Stimulated activated CD8-positive, alpha-beta memory T cell treated with anti-CD3 and anti-CD28 coated beads, Interleukin-4, amount 100 ng/mL, for 1 hour (primary cell): ENCODE measurements around the gene DHRS4L2.
"Not testable (repeated sequence)": the region's sequence is repeated elsewhere in the genome, so short reads cannot be mapped to it uniquely, and the experiment has no call there.

Experiments used
- DNase-seq, 2 donors: peaks; one replicate each; pipeline ENCODE4 v3.0.0-alpha.2; 2020; ENCODE audit warnings: low read depth in 2 of 2, low spot score in 1 of 2

Gene DHRS4L2

DNA sequence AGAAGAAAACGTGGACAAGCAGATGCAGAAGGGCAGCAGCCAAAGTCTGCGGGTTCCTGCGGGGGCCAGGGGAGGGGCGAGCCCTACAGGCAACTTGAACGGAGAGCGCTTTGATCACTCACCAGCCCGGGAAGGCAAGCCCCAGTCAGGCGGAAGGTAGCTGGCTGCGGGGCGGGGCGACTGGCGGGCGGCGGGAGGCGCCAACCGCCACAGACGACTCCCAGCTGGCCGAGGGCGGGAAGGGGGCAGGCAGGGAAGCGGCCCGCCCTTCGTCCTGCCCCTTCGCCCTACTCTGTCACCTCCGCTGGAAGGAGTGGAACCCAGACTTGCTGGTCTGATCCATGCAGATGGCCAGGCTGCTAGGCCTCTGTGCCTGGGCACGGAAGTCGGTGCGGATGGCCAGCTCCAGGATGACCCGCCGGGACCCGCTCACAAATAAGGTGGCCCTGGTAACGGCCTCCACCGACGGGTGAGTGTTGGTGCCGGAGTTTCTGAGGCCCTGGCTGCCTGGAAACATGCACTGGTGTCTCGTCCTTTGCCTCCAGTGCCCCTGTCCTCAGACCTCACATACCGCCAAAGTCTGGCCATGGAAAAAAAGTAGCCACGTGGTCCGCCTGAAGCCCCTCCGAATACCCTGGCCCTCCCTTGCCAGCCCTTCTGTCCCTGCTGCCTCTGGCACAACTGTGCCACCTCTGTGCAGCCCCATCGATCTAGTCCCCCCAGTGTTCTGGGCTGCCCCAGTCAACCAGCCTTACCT lies at the start of gene DHRS4L2:
DHRS4L2 (plus strand) TSS at position 323 of the 757 bp plus-strand sequence; CDS start at position 342, 19 bp downstream.
- DNase-seq, result peak in 1 of 2 donors; percentile 43

DNA sequence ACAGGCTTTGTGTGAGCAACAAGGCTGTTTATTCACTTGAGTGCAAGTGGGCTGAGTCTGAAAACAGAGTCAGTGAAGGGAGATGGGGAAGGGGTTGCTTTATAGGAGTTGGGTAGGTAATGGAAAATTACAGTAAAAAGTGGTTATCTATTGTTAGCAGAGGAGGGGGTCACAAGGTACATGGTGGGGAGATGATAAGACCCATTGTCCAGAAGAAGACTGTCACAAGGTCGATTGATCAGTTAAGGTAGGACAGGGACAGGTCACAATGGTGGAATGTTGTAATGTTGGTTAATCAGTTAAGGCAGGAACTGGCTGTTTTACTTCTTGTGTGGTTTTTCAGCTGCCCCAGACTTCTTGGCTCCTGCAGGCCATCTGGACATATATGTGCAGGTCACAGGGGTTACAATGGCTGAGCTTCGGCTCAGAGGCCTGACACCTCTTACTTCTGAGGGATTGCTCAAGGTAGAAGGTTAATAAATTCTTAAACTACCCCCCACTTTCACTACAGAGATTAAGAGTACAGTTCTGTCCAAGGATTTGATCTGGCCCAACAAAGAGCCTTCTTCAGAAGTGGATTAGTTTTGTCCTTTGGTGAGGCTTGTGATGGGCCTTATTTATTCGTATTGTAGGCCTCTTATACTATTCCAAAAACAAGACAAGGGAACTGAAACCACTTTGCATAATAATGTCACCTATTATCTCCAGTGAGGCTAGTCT lies 49.0 kb upstream of the DHRS4L2 start:
- no peak for DNase-seq

DNA sequence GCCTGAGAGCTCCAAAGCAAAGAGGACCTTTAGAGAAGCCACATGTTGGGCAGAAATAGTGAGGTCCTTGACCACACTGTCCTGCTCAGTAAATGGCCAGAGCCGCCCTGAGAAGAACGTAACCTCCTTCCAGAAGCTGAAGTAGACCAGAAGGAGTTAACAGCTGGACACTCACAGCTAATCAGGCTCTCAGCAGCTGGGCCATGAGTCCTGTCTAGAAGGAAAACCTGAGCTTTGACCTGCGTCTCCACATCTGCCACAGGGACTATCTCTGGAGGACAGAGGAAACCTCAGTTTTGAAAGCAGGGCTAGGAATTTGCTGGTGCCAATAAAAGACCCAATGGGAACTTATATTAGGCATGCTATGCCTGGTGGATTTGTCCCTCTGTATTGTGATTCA lies 47.5 kb upstream of the DHRS4L2 start:
- DNase-seq, result no peak

DNA sequence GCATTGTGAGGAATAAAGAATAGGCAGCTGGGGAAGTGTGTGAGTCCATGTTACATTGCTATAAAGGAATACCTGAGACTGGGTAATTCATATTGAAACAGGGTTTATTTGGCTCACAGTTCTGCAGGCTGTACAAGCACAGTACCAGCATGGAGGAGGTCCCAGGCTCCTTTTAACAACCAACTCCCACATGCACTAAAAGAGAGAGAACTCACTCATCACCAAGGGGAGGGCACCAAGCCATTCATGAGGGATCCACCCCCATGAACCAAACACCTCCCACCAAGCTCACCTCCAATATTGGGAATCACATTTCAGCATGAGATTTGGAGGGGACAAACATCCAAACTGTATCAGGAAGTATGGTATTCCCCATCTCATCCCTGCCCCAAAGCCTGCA lies 47.1 kb upstream of the DHRS4L2 start:
- DNase-seq, result no peak

DNA sequence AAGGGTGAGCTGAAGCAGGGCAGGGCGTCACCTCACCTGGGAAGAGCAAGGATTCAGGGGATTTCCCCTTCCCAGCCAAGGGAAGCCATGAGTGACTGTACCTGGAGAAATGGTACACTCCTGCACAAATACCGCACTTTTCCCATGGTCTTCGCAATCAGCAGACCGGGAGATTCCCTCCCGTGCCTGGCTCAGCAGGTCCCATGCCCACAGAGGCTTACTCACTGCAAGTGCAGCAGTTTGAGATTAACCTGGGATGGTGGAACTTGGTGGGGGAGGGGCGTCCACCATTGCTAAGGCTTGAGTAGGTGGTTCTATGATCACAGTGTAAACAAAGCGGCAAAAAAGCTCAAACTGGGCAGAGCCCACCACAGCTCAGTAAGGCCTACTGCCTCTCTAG lies 46.1 kb upstream of the DHRS4L2 start:
- no peak for DNase-seq

DNA sequence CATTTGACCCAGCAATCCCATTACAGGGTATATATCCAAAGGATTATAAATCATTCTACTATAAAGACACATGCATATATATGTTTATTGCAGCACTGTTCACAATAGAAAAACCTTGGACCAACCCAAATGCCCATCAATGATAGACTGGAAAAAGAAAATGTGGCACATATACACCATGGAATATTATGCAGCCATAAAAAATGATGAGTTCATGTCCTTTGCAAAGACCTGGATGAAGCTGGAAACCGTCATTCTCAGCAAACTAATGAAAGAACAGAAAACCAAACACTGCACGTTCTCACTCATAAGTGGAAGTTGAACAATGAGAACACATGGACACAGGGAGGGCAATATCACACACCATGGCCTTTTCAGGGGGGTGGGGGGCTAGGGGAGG lies 39.7 kb upstream of the DHRS4L2 start:
- DNase-seq, result not testable (repeated sequence)

DNA sequence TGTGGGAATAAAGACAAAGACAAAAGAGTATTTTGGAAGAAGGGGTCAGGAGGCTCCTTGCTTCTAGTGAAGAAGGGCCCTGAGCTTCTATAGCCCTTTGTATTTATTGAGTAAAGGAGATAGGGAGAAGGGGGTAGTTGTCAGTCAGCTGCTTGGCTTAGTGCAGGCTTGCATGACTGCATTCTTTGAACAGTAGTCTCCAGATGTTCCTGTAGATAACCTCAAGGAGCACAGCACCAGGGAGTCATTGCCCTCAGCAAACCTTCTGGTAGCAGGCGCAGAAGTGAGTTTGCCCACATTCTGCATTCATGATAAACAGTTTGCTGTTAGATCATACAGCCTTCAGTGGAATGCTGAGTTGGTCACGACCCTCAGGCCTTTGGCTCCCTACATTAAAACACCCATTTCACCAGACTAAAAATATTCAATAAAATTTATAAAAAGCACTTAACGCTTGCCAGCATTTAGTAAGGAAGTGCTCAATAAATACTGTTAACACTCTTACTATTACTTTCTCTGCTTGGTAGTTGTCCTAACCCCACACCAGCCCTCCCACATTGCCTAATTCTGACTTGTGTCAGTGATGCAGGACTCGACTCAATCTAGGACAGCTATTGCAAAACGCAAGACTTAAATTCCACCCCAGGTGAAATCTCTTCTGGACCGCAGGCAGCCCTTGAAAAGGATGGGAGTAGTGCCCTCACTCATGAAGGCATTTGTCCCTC lies 38.2 kb upstream of the DHRS4L2 start:
- DNase-seq, result no peak

DNA sequence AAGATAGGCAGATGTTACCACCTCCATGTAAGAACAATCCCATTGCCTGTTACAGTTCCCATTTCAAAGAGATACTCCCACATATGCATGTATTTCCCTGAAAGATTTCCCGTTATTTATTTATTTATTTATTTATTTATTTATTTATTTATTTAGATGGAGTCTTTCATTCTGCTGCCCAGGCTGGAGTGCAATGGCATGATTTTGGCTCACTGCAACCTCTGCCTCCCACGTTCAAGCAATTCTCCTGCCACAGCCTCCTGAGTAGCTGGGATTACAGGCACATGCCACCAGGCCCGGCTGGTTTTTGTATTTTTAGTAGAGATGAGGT lies 37.6 kb upstream of the DHRS4L2 start:
- DNase-seq, result not testable (repeated sequence)

DNA sequence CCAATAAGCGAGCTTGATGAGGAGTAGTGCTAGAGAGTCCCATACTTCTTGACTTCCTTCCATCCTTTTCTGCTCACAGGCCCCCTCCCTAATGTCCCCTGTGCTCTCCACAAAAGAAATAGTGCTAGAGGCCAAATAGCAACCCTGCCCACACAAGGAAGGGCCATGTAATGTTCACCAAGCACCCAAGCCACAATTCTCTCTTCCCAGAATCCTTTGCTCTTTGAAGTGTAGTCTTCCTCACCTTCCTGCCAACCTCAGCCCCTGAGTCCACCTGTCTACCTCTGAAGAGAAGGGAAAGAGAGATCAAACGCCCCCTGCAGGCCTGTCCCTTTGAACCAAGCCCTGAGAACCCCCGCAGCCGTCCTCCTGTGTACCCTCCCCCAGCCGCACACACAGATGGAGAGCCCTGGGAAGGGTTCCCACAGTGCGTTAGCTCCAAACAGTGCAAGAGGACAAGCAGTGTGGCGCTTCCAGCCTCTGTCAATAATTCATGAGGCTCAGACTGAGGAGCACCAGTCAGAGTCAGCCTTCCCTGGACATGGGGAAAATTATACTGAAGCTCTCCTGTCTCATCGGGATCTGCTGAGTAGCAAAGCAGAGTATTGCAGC lies 37.0 kb upstream of the DHRS4L2 start:
- no peak for DNase-seq

DNA sequence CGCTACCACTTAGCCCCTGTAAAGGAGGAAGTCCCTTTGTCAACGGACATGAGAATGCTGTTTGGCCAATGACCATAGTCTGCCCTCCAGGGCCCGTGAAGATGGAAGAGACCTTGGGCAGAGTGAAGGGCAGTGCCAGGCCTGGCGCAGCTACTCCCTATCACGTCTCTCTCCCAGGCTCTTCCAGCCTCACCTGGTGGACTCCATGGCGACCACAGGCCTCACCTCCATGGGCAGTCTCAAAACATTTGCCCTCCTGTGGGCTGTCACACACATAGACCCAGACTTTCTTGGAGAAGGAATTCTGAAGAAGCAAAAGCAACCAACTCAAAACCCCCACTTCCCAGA lies 35.6 kb upstream of the DHRS4L2 start:
- not testable (repeated sequence) for DNase-seq

DNA sequence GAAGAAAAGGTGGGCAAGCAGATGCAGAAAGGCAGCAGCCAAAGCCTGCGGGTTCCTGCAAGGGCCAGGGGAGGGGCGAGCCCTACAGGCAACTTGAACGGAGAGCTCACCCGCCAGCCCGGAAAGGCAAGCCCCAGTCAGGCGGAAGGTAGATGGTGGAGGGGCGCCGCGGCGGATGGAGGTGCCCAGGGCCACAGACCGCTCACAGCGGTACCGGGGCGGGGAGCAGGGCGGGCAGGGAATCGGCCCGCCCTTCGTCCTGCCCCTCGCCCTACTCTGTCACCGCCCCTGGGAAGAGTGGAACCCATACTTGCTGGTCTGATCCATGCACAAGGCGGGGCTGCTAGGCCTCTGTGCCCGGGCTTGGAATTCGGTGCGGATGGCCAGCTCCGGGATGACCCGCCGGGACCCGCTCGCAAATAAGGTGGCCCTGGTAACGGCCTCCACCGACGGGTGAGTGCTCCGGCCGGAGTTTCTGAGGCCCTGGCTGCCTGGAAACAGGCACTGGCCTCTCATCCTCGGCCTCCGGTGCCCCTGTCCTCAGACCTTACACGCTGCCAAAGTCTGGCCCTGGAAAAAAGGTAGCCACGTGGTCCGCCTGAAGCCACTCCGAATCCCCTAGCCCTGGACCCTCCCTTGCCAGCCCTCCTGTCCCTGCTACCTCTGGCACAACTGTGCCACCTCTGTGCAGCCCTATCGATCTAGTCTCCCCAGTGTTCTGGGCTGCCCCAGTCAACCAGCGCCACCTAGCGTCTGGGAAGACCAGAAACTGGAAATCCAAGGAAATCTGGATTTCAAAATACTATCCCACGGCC lies 35.1 kb upstream of the DHRS4L2 start, which contains the start of gene DHRS4:
DHRS4 (plus strand) TSS at position 307 of the 815 bp plus-strand sequence; CDS start at position 326, 19 bp downstream.
- peak; percentile 45 to 67 for DNase-seq

DNA sequence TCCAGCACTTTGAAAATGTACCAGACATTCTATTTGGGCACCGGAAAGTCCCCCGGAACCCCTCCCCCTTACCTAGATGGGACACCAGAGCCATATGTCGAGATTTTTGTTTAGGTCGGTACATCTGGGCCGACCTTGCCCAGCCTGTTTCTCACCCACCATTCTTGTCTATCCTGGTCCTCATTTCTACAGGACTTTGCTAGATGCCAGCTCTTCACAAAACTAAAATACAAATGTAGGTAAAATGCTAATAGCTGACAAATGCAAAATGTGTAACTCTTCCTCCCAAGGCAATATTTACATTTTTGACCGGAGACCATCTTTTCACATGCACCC lies 34.5 kb upstream of the DHRS4L2 start:
- not testable (repeated sequence) for DNase-seq

DNA sequence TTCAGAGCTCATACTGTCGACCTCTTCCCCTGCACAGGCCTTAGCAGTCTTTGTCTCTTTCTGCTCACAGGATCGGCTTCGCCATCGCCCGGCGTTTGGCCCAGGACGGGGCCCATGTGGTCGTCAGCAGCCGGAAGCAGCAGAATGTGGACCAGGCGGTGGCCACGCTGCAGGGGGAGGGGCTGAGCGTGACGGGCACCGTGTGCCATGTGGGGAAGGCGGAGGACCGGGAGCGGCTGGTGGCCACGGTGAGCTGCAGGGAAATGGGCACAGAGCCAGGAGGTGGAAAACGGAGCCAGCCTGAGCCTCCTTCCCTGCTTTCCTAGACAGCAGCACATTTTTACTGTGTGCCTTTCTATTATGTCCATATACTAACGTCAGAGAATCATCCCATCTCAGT lies 33.8 kb upstream of the DHRS4L2 start:
- not testable (repeated sequence) for DNase-seq

DNA sequence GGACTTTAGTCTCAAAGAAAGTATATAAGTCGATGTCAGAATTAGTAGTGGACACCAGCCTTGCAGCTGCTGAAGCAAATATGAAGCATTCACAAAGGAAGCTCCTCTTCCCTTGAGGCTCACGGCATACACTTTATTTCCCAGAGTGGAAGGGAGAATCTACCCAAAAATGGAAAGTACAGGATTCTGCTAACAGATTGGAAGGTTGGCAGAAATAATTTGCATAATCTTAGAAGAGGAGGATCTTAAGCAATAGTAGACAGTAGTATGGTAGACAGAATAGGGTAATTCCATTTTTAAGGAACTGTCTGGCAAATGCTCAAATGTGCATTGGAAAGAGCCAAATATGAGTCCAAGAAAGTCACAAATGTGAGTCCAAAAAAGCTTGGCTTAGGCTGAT lies 32.9 kb upstream of the DHRS4L2 start:
- DNase-seq, result not testable (repeated sequence)

DNA sequence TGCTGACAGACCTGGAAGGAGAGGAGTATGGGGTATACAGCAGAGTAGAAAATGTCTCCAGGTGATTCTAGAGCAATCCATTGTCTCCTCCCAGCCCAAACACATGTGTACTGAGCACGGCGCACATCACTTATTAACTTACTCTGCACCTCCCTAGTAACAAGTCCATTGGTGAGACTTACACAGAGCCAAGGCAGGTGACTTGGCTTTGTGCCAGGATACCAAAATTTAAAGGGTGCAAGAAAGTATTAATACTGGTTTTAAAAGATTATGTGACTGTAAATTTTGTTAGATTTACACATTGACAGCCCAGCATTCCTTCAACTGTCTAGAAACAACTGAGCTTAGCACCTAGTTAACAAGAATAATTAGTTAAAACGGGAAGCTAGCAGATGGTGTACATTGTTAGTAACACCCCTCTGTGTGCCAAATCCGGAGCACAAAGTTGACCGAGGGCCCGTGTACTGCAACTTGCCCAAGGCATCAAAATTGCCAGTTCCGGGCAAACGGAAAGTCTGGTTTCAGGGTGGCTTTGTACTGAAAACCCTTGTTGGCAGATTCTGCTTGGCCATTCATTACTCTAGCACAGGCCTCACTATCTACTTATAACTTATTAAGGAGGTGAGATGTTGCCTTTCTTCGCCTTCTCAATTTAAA lies 30.7 kb upstream of the DHRS4L2 start:
- DNase-seq, result not testable (repeated sequence)

DNA sequence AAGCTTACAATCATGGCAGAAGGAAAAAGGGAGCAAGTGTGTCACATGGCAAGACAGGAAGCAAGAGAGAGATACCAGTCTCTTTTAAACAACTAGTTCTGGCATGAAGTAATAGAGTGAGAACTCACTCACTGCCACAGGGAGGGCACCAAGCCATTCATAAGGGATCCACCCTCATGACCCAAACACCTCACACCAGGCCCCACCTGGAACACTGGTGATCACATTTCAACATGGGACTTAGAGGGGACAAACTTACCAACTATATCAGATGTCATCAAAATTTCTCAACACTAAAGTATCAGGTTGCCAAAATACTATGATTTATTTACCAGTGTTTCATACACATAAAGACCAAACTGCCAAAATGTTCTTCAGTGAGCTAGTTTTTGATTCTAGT lies 27.8 kb upstream of the DHRS4L2 start:
- DNase-seq, result not testable (repeated sequence)

DNA sequence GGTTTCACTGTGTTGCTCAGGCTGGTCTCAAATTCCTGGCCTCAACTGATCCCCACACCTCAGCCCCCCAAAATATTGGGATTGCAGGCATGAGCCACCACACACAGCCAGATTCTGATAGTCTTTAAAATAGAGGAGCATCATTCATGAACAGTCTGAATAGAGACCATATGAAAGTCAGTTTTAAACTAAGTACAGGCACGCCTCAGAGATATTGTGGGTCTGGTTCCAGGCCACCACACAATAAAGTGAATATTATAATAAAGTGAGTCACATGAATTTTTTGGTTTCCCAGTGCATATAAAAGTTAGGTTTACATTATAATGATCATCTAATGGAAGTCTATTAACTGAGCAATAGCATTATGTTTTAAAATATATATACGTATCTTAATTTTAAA lies 27.0 kb upstream of the DHRS4L2 start:
- DNase-seq, result not testable (repeated sequence)

DNA sequence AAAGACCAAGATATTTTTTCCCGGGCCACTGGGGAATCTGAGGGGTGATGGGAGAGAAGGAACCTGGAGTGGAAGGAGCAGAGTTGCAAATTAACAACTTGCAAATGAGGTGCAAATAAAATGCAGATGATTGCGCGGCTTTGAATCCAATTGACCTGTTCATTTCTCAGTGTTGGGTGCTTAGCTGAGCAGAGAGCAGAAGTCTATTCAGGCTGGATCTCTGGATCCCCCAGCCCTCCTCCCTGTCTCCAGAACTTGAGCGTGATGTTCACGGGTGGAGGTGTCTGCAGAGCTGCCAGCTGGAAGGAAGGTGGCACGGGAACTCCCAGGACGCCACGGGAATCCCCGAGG lies 19.6 kb upstream of the DHRS4L2 start:
- not testable (repeated sequence) for DNase-seq

DNA sequence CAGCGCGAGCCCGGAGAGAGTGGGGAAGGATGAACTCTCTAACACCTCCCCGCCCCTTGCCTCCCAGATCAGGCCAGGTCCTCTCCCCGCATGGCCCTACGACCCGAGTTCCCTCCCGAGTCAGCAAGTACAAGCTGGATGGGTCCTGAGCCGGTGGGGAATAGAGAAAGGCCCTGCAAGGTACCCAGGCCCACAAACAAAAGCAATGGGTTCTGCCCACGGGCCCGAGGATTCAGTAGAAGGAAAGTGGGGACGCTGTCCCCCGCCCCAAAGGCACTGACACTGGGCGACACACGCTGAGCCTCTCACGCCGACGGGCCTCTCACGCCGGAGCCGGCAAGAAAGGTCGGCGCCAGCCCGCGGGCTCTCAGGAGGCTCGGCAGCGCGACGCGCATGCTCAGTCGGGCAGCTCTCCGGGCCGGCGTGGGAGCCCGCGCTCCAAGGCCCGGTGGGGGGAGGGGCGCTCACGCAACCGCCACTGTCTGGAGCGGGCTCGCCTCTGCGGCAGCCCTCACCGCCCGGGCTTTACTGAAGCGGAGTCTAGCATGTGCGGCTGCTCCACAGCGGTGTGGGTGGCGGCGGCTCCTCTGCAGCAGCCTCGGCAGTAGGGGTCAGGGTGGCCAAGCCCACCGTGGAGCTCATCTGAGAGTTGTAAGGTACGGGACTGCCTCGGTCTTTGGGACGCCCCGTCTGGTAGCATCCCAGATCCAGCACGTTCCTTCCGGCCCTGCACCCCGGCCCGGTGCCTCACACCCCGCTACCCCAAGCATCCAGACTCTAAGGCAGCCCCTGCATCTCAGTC lies 19.0 kb upstream of the DHRS4L2 start:
- not testable (repeated sequence) for DNase-seq

DNA sequence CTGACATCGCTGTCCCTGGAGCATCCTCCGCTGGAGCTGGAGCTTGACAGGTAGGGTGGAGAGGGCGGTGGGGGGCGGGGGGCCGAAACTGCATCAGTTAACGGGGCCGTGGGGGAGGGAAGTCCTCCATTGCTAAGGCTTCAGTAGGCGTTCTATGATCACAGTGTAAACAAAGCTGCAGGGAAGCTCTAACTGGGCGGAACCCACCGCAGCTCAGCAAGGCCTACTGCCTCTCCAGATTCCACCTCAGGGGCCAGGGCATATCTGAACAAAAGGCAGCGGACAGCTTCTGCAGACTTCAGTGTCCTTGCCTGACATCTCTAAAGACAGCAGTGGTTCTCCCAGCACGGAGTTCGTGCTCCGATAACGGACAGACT lies 18.5 kb upstream of the DHRS4L2 start:
- DNase-seq, result not testable (repeated sequence)
